Left lung (tissue), 10 donors: ENCODE measurements around the gene TPRA1. TPM values are rescaled to one million over a fixed set of nuclear protein-coding genes. Genes with fewer than 3 reads are reported as not detected.

ENCODE experiments used
- ATAC-seq: fragments of 200-7000 bp; cut with Tn5 transposase; one replicate; pipeline ENCODE4 v1.9.1; 2020; ENCODE audit warnings: moderate library complexity
- DNase-seq, 4 donors: peaks; one replicate each; pipeline ENCODE4 v3.0.0-alpha.2; 2013 to 2020
- H3K27ac ChIP-seq, 2 donors: fragments of 200-600 bp; sonication (generic) in 1 of 2; one replicate each; pipeline versions ENCODE4 v1.5.0 to v1.8.0; 2020 to 2021
- H3K27me3 ChIP-seq, 2 donors: fragments of 200-600 bp; sonication (generic) in 1 of 2; one replicate each; pipeline versions ENCODE4 v1.5.0 to v1.8.0; 2020 to 2021
- H3K36me3 ChIP-seq, 2 donors: fragments of 200-600 bp; sonication (generic) in 1 of 2; one replicate each; pipeline versions ENCODE4 v1.5.0 to v1.8.0; 2020 to 2021
- H3K4me1 ChIP-seq, 2 donors: fragments of 200-600 bp; one replicate each; pipeline ENCODE4 v1.8.0; 2021
- H3K4me3 ChIP-seq, 2 donors: fragments of 200-600 bp; sonication (generic) in 1 of 2; one replicate each; pipeline versions ENCODE4 v1.5.0 to v1.8.0; 2020 to 2021; ENCODE audit warnings: mild to moderate bottlenecking in 1 of 2
- H3K9me3 ChIP-seq, 2 donors: fragments of 200-600 bp; sonication (generic) in 1 of 2; one replicate each; pipeline versions ENCODE4 v1.5.0 to v1.8.0; 2020 to 2021
- intact Hi-C, 2 donors: fragments of 100-400 bp; cut with DNase I; formaldehyde crosslinking; loops; one replicate each; pipeline versions ENCODE4 v1.11.2 to v1.14.2; 2022
- microRNA-seq, 2 donors: library from miRNA; unstranded; fragments of <30 nt; microRNA quantifications; one replicate each; pipeline ENCODE4, GENCODE V29; 2019
- polyA plus RNA-seq, 6 donors: library from polyadenylated mRNA; unstranded; fragments of 120-200 nt; gene quantifications; one replicate each; pipeline ENCODE4 v1.2.1, GENCODE V29; 2013; ENCODE audit not compliant: insufficient read length in 6 of 6
- total RNA-seq, 2 donors: library from RNA; stranded (reverse); fragmentation: NEBNext Ultra II Directional; extraction: Animal tissue kit (Norgen Biotek cat#: 25700); gene quantifications; one replicate each; pipeline ENCODE4 v1.2.1, GENCODE V29; 2021
- TF ChIP-seq, protein P1 (sequence below), 2 donors: fragments of 200-600 bp; sonication (generic) in 1 of 2; IDR thresholded peaks; one replicate each; pipeline versions ENCODE4 v1.5.0 to v1.8.0; 2021; ENCODE audit warnings: antibody characterized with exemption in 2 of 2
- donor health status: DM: no; HTN: yes; CAD: no.
- donor health status: DM: no; HTN: no; CAD: no.

The TPRA1 gene
- total and polyA plus RNA-seq, 8 donors: 25.1 to 40.5 (median 32.0) TPM

DNA sequence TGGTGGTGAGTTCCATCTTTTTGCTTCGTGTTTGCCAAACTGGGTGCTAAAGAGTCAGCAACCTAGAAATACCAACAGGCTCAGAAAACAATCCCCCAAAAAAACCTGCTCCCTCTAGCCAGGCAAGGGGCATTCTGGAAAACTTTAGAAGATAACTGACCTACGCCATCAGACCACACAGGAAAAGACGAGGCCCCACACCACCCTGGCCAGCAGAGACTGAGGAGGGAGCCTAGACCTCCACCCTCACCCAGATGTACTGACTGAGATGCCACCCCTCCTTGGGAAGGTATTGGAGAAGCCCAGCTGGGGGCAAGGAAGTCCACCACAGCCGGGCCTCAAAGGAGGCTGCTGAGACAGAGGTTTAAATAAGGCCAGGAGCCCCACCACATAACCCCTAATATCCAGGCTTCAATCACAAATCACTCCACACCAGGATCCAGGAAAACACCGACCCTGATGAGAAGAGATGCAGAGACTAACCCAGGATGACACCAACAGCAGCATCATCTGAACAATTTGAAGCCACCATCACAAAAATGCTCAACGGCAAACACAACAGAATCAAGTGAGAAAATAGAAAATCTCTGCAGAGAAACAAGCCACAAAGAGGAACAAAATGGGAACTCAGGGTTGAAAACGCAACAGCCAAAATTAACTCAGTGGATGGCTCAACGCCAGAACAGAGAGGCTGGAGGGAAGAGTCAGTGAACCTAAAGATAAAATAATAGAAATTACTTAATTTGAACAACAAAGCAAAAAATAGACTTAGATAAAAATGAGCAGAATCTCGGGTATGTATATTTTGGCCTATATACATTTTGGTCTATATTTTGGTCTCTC lies 61.0 kb downstream of the TPRA1 start:
- Histone ChIP-seq H3K4me3 (no peak overlapping the region), H3K27ac (no peak overlapping the region), H3K9me3 (no peaks in the 10 kb centered on the region), H3K36me3 (no peaks in the 10 kb centered on the region), H3K4me1 (no peaks in the 10 kb centered on the region), H3K27me3 (peaks cover 0 to 15% of the 10 kb centered on the region in 2 donors)
- ATAC-seq: no peak
- TF ChIP-seq, protein P1, sequence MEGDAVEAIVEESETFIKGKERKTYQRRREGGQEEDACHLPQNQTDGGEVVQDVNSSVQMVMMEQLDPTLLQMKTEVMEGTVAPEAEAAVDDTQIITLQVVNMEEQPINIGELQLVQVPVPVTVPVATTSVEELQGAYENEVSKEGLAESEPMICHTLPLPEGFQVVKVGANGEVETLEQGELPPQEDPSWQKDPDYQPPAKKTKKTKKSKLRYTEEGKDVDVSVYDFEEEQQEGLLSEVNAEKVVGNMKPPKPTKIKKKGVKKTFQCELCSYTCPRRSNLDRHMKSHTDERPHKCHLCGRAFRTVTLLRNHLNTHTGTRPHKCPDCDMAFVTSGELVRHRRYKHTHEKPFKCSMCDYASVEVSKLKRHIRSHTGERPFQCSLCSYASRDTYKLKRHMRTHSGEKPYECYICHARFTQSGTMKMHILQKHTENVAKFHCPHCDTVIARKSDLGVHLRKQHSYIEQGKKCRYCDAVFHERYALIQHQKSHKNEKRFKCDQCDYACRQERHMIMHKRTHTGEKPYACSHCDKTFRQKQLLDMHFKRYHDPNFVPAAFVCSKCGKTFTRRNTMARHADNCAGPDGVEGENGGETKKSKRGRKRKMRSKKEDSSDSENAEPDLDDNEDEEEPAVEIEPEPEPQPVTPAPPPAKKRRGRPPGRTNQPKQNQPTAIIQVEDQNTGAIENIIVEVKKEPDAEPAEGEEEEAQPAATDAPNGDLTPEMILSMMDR (IDR thresholded peaks at IDR 0.05): no peak
- intact Hi-C loops: no loop called here
- no peak for DNase-seq

DNA sequence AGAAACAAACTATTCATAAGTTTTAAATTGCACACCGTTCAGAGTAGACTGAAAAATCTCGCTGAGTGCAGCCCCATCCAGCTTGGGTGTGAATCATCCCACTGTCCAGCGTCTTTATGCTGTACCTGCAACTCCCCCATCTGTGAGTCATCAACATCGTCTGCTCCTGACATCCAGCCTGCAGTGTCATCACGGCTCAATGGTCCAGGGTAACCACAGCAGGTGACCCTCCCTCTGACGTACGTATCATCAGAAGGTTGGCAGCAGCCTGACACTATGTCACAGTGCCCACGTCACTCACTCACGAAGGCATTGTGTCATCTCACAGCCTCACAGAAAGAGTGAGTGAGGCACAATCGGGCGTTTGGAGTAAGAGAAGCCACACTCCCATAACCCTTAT lies 65.2 kb downstream of the TPRA1 start:
- ATAC-seq: no peak
- Histone ChIP-seq H3K36me3 (no peaks in the 10 kb centered on the region), H3K4me3 (no peak overlapping the region), H3K27ac (no peak overlapping the region), H3K27me3 (peaks cover 0 to 20% of the 10 kb centered on the region in 2 donors), H3K4me1 (no peaks in the 10 kb centered on the region), H3K9me3 (peaks cover 0 to 4% of the 10 kb centered on the region in 2 donors)
- DNase-seq: no peak
- intact Hi-C loops: no loop called here
- TF ChIP-seq, protein P1 (IDR thresholded peaks at IDR 0.05): no peak

DNA sequence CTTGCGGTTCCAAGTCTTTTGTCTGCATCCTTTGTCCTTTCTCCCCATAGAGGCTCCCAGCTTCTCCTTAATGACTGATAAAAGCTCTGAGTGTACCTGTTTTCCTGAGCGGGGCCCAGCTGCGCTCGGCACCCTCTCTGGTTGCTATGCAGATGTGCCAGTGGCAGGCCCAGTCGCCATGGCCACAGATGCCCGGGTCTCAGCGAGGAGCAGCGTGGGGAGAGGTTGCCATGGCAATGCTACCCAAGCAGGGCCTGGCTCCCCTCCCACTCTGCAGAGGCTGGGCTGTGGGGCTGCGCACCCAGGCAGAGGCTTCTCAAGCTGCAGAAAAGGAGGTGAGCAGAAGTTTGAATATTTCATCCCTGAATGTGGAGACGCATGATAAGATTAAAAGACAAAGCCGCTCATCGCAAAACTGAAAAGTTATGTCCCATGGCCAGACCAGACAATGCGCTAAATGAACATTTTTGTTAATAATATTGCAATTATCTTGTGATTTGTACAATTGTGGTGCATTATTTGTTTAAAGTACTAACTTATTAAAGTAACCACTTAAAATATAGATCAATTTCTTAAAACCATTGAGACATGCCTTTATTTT lies 66.1 kb downstream of the TPRA1 start:
- Histone ChIP-seq H3K27ac (no peak overlapping the region), H3K36me3 (no peaks in the 10 kb centered on the region), H3K9me3 (peaks cover 0 to 4% of the 10 kb centered on the region in 2 donors), H3K27me3 (peaks cover 0 to 20% of the 10 kb centered on the region in 2 donors), H3K4me1 (no peaks in the 10 kb centered on the region), H3K4me3 (no peak overlapping the region)
- ATAC-seq (no peak), DNase-seq (no peak)
- intact Hi-C loops: no loop called here
- TF ChIP-seq, protein P1 (IDR thresholded peaks at IDR 0.05): no peak

Small RNAs within 50 kb of the gene (microRNA-seq; reads per million reads assigned to microRNA genes)
- gene MIR6825 (0.17 to 0.27 reads per million in 2 donors), gene MIR7976 (1.3 to 1.6 reads per million in 2 donors)

Other genes starting within 250 kb of the TPRA1 start
- 10 to 100 TPM; 17.0 to 37.8 TPM for gene MCM2, start 7.7 kb upstream of the TPRA1 start, total RNA-seq
- gene MCM2, start 7.7 kb upstream of the TPRA1 start, polyA plus RNA-seq: 10 to 100 TPM; 37.5 to 53.1 (median 47.5) TPM
- 10 to 100 TPM in 1 of 2 donors, 1 to 10 TPM in 1; 2.9 to 12.3 TPM for gene PODXL2, start 38.5 kb upstream of the TPRA1 start, total RNA-seq
- gene PODXL2, start 38.5 kb upstream of the TPRA1 start, polyA plus RNA-seq: 10 to 100 TPM; 12.9 to 18.0 (median 15.3) TPM
- gene ABTB1, start 82.2 kb upstream of the TPRA1 start, total RNA-seq: 10 to 100 TPM; 31.6 to 56.1 TPM
- 10 to 100 TPM; 20.2 to 29.0 (median 24.3) TPM for gene ABTB1, start 82.2 kb upstream of the TPRA1 start, polyA plus RNA-seq
- 100 to 1,000 TPM; 214 to 318 TPM for gene MGLL, start 231.8 kb upstream of the TPRA1 start, total RNA-seq
- gene MGLL, start 231.8 kb upstream of the TPRA1 start, polyA plus RNA-seq: 10 to 100 TPM in 5 of 6 donors, 1 to 10 TPM in 1; 8.6 to 22.6 (median 15.0) TPM